ENCODE results near the gene IRF7.

GRCh38 chr11:636511-637332 is 21.0 kb upstream of the IRF7 start, which contains the start of gene DRD4:
- TF ChIP-seq POLR2AphosphoS5 (IDR thresholded peaks at IDR 0.05; ENCODE audit: borderline replicate concordance, low read depth, low read length) (no peak), EZH2 (IDR thresholded peaks at IDR 0.05) (no peak), FOXP2 (optimal IDR thresholded peaks at IDR 0.05; ENCODE audit: control extremely low read depth, extremely low read length, insufficient read depth) (no peak)
